ENCODE measurements around the gene SLC25A53.

DNA sequence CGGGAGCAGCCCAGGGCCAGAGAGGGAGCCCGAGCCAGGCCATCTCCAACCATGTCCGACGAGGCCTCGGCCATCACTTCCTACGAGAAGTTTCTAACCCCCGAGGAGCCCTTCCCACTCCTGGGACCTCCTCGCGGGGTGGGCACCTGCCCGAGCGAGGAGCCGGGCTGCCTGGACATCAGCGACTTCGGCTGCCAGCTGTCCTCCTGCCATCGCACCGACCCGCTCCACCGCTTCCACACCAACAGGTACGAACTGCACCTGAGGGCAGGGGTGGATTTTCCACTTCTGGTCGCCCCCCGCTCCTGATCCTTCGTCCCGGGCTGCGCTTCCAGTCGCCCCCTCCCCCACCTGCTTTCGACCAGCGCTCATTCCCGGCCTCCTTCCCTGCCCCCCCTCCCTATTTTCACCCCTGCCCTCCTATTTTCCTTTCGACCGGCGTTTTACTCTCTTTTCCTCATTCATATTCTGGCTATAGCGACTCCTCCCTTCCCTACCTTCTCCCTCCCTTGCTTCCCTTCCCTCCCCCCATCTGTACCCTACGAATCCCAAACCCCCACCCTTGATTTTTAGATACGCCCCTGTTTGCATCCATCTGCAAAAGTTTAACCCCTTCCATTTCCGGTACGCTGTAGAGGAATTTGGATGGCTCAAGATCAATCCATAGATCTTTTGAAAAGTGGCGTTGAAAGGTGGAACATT lies 10.1 kb upstream of the SLC25A53 start:
- TF ChIP-seq, protein P1, sequence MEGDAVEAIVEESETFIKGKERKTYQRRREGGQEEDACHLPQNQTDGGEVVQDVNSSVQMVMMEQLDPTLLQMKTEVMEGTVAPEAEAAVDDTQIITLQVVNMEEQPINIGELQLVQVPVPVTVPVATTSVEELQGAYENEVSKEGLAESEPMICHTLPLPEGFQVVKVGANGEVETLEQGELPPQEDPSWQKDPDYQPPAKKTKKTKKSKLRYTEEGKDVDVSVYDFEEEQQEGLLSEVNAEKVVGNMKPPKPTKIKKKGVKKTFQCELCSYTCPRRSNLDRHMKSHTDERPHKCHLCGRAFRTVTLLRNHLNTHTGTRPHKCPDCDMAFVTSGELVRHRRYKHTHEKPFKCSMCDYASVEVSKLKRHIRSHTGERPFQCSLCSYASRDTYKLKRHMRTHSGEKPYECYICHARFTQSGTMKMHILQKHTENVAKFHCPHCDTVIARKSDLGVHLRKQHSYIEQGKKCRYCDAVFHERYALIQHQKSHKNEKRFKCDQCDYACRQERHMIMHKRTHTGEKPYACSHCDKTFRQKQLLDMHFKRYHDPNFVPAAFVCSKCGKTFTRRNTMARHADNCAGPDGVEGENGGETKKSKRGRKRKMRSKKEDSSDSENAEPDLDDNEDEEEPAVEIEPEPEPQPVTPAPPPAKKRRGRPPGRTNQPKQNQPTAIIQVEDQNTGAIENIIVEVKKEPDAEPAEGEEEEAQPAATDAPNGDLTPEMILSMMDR (IDR thresholded peaks at IDR 0.05; ENCODE audit: low read depth, low read length): no peak
- no peak for TF ChIP-seq EZH2phosphoT487 (IDR thresholded peaks at IDR 0.05; ENCODE audit: low read depth)

Measured in OCI-LY3 (cell line).